Measurements from ENCODE around the gene GPR26.

The GPR26 gene

DNA sequence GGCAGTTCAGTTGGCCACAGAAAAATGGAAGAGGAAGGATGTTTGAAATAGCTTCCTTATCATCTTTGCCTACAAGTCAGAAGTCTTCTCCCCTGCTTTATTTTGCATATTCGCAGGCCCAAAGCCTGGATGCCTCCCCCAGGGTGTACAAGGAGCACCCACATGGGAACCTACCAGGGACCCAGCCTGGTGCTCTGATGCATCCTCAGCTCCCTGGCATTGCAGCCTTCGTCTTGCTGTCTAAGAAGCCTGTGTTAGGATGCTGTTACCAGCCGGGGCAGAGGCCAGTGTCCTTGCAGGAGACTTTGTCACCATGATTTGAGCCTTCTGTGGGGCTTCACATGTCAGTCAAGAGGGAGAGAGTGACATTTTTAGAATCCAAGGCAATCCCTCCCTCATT, 27.0 kb upstream of the GPR26 start:
- H3K36me3 ChIP-seq (ENCODE audit: insufficient read depth, low read length): no peaks in the 10 kb centered on the region
- no peak overlapping the region for H3K9ac ChIP-seq (ENCODE audit: low read depth, low read length)
- no peak overlapping the region for H3K27ac ChIP-seq (ENCODE audit: low read length)
- TF ChIP-seq, protein P1, sequence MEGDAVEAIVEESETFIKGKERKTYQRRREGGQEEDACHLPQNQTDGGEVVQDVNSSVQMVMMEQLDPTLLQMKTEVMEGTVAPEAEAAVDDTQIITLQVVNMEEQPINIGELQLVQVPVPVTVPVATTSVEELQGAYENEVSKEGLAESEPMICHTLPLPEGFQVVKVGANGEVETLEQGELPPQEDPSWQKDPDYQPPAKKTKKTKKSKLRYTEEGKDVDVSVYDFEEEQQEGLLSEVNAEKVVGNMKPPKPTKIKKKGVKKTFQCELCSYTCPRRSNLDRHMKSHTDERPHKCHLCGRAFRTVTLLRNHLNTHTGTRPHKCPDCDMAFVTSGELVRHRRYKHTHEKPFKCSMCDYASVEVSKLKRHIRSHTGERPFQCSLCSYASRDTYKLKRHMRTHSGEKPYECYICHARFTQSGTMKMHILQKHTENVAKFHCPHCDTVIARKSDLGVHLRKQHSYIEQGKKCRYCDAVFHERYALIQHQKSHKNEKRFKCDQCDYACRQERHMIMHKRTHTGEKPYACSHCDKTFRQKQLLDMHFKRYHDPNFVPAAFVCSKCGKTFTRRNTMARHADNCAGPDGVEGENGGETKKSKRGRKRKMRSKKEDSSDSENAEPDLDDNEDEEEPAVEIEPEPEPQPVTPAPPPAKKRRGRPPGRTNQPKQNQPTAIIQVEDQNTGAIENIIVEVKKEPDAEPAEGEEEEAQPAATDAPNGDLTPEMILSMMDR (IDR thresholded peaks at IDR 0.05; ENCODE audit: borderline replicate concordance, extremely low read depth, low read length, poor library complexity, severe bottlenecking): no peak
- no peak for TF ChIP-seq EZH2 (IDR thresholded peaks at IDR 0.05; ENCODE audit: borderline replicate concordance, low read depth, low read length, severe bottlenecking)
- no peak overlapping the region for H3K4me3 ChIP-seq (ENCODE audit: low read depth in 1 of 2, low read length in 2 of 2)
- ATAC-seq (ENCODE audit: insufficient read depth, low read depth): no peak
- no peak for DNase-seq
- peaks cover 10% of the 10 kb centered on the region for H3K27me3 ChIP-seq (ENCODE audit: insufficient read depth, low read length, poor library complexity)
- no peaks in the 10 kb centered on the region for H3K4me1 ChIP-seq (ENCODE audit: insufficient read depth, low read length)
- H3K4me2 ChIP-seq (ENCODE audit: insufficient read depth, low read length): no peak overlapping the region
- H2AFZ ChIP-seq (ENCODE audit: low read depth, low read length): no peak overlapping the region
- H4K20me1 ChIP-seq (ENCODE audit: insufficient read depth, low read length): no peaks in the 10 kb centered on the region
- no peaks in the 10 kb centered on the region for H3K9me3 ChIP-seq (ENCODE audit: insufficient read depth, low read length, severe bottlenecking)
- H3K79me2 ChIP-seq (ENCODE audit: insufficient read depth, low read length): no peaks in the 10 kb centered on the region

DNA sequence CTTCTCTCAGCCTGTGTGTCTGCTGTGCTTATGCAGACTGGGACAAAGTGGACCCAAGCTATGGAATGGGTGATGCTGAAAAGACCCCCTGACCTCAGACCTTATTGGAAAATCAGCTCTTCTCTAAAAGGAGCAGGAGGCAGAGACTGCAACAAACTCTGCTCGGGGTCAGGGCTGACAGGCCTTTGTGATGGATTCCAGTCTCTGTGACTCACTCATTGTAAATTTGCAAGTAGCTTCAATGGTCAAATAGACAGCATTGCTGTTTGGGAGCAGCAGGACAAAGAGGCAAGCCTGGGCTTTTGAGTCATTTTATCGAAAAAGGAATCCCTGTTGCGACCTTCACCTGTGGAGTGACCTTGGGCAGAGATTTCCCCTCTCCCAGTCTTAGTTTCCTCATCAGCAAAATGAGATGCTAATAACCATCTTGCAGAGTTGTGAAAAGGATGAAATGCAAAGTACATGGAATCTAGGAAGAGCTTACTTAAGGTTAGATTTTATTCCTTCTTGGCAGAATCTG, 26.1 kb upstream of the GPR26 start:
- Histone ChIP-seq H2AFZ (ENCODE audit: low read depth, low read length) (no peak overlapping the region), H4K20me1 (ENCODE audit: insufficient read depth, low read length) (no peaks in the 10 kb centered on the region; the same call in 1 of the 2 replicates), H3K4me1 (ENCODE audit: insufficient read depth, low read length) (no peaks in the 10 kb centered on the region), H3K27ac (ENCODE audit: low read length) (no peak overlapping the region), H3K27me3 (ENCODE audit: insufficient read depth, low read length, poor library complexity) (peaks cover 15% of the 10 kb centered on the region), H3K79me2 (ENCODE audit: insufficient read depth, low read length) (no peaks in the 10 kb centered on the region), H3K4me2 (ENCODE audit: insufficient read depth, low read length) (no peak overlapping the region), H3K9me3 (ENCODE audit: insufficient read depth, low read length, severe bottlenecking) (no peaks in the 10 kb centered on the region), H3K9ac (ENCODE audit: low read depth, low read length) (no peak overlapping the region), H3K4me3 (ENCODE audit: low read depth in 1 of 2, low read length in 2 of 2) (no peak overlapping the region), H3K36me3 (ENCODE audit: insufficient read depth, low read length) (no peaks in the 10 kb centered on the region)
- no peak for DNase-seq
- TF ChIP-seq, protein P1 (IDR thresholded peaks at IDR 0.05; ENCODE audit: borderline replicate concordance, extremely low read depth, low read length, poor library complexity, severe bottlenecking): no peak
- TF ChIP-seq EZH2 (IDR thresholded peaks at IDR 0.05; ENCODE audit: borderline replicate concordance, low read depth, low read length, severe bottlenecking): no peak
- no peak for ATAC-seq (ENCODE audit: insufficient read depth, low read depth)

- H2AFZ ChIP-seq (ENCODE audit: low read depth, low read length): no peak overlapping the region
- H3K36me3 ChIP-seq (ENCODE audit: insufficient read depth, low read length): no peaks in the 10 kb centered on the region
- no peaks in the 10 kb centered on the region for H3K4me1 ChIP-seq (ENCODE audit: insufficient read depth, low read length)
- DNase-seq: no peak
- H3K27ac ChIP-seq (ENCODE audit: low read length): no peak overlapping the region
- no peak overlapping the region for H3K4me2 ChIP-seq (ENCODE audit: insufficient read depth, low read length)
- peaks cover 15% of the 10 kb centered on the region for H3K27me3 ChIP-seq (ENCODE audit: insufficient read depth, low read length, poor library complexity)
- TF ChIP-seq, protein P1 (IDR thresholded peaks at IDR 0.05; ENCODE audit: borderline replicate concordance, extremely low read depth, low read length, poor library complexity, severe bottlenecking): no peak
- no peak for TF ChIP-seq EZH2 (IDR thresholded peaks at IDR 0.05; ENCODE audit: borderline replicate concordance, low read depth, low read length, severe bottlenecking)
- no peak for ATAC-seq (ENCODE audit: insufficient read depth, low read depth)
- H3K79me2 ChIP-seq (ENCODE audit: insufficient read depth, low read length): no peaks in the 10 kb centered on the region
- H3K9me3 ChIP-seq (ENCODE audit: insufficient read depth, low read length, severe bottlenecking): no peaks in the 10 kb centered on the region
- H3K4me3 ChIP-seq (ENCODE audit: low read depth in 1 of 2, low read length in 2 of 2): no peak overlapping the region
- no peaks in the 10 kb centered on the region; the same call in 1 of the 2 replicates for H4K20me1 ChIP-seq (ENCODE audit: insufficient read depth, low read length)
- no peak overlapping the region for H3K9ac ChIP-seq (ENCODE audit: low read depth, low read length)
These were observed 23.9 kb upstream of the GPR26 start for GRCh38 chr10:123642293-123642692.
